ENCODE results near the gene C5orf58. TPM values are rescaled to one million over a fixed set of nuclear protein-coding genes. Genes with fewer than 3 reads are reported as not detected.

C5orf58 gene
- total and polyA plus RNA-seq, 2 donors: 0.70 TPM; not detected in 1

DNA sequence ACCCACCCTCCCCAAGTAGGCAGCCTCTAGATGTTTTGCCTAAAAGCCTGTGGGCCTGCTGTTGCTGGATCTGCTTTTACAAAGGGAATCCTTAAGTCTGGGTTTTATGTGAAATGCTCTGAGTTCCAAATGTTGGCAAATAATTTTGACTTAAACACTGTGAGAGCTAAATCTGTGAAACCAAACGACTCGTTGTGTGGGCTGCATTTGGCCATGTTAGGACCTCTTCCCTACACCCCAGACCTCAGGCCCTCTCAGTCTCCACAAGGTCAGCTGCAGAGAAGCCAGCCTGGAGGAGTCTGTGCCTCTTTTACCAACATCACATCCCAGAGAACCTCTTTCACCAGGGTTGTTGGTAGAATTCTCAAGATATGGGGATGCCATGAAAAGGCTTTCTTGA is 55.4 kb downstream of the C5orf58 start:
- Histone ChIP-seq H3K36me3 (ENCODE audit: insufficient read depth) (no peaks in the 10 kb centered on the region), H3K4me1 (ENCODE audit: insufficient read depth) (no peaks in the 10 kb centered on the region), H3K4me3 (ENCODE audit: low read depth, low read length) (no peak overlapping the region), H3K27ac (ENCODE audit: low read depth) (no peak overlapping the region)
- DNase-seq (ENCODE audit: extremely low spot score): no peak
- WGBS: 77% methylated on average over 2 of the region's 2 CpGs

DNA sequence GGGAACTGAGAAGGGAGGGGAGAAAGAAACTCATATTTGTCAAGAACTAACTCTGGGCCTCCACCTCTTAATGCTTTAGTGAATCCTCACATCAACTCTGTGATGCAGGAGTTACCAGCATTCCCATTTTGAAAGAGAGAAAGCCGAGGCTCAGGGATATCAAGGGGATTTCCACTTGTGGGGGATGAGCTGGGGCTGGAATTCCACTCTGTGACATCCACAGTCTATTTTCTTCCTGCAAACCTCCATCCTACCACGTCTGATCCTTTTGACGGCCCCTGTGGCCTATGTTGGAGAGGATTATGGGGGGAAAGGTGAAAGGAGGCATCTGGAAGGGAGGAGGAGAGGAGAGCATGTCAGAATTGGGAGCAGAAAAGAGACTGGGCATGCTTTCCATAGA is 55.8 kb downstream of the C5orf58 start:
- Histone ChIP-seq H3K27ac (ENCODE audit: low read depth) (no peak overlapping the region), H3K4me1 (ENCODE audit: insufficient read depth) (no peaks in the 10 kb centered on the region), H3K4me3 (ENCODE audit: low read depth, low read length) (no peak overlapping the region), H3K36me3 (ENCODE audit: insufficient read depth) (no peaks in the 10 kb centered on the region)
- DNase-seq (ENCODE audit: extremely low spot score): no peak
- WGBS: 74% methylated on average over 3 of the region's 3 CpGs

DNA sequence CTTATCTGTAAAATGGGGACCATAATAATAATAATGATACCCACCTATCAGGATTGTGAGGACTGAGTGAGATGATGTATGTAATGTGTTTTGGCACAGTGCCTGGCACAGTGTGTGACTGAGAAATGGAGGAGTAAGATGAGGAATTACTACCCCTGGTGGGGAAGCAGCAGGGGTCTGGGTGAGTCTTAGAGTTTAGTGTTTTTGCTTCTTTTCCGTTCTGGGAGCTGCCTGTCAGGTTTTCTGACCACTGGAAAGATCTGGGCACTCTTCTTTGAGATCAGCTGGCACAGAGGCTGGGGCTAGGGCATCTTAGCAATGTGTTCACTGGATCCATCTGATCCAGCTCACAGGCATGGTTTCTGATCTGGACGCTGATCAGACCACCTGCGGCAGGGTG is 56.3 kb downstream of the C5orf58 start:
- WGBS: 91% methylated on average over 3 of the region's 3 CpGs
- DNase-seq (ENCODE audit: extremely low spot score): no peak
- Histone ChIP-seq H3K36me3 (ENCODE audit: insufficient read depth) (no peaks in the 10 kb centered on the region), H3K4me3 (ENCODE audit: low read depth, low read length) (no peak overlapping the region), H3K27ac (ENCODE audit: low read depth) (no peak overlapping the region), H3K4me1 (ENCODE audit: insufficient read depth) (no peaks in the 10 kb centered on the region)

DNA sequence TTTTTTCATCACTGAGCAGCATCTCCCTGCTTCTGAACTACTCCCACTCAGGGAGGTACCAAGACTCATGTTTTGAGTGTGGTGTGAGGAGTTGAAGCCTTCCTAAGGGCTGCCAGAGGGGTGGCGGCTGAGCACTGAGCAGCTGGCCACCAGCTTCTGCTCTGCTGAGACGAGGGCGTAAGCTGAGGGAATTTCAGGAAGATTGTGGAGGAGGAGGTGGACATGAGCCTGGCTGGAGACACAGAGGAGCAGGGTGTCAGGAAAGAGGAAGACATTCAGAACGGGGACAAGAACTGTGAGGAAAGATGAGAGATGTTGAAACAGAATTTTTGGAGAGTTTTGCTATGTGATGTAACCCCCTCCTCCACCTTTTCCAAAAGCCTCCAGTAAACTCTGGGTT is 57.0 kb downstream of the C5orf58 start:
- Histone ChIP-seq H3K27ac (ENCODE audit: low read depth) (no peak overlapping the region), H3K36me3 (ENCODE audit: insufficient read depth) (no peaks in the 10 kb centered on the region), H3K4me1 (ENCODE audit: insufficient read depth) (no peaks in the 10 kb centered on the region), H3K4me3 (ENCODE audit: low read depth, low read length) (no peak overlapping the region)
- no peak for DNase-seq (ENCODE audit: extremely low spot score)
- 49% methylated on average over 4 of the region's 4 CpGs for WGBS

DNA sequence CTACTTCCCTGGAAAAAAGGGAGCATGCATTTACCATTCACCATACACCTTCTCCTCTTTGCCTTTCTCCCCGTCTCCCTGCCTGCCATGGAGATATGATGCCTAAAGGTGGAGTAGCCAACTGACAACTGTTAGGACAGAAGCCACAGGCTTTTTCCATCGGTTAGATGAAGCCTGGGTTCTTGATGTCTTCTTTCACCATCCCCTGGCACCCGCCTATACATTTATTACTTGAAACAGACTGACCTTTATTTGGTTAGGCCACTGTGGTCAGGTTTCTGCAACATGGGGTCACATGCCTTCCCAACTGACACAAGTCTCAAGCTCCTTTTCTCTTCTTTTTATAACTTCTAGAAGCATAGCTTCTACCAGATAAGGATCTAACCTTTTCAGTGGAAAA is 57.7 kb downstream of the C5orf58 start:
- Histone ChIP-seq H3K36me3 (ENCODE audit: insufficient read depth) (no peaks in the 10 kb centered on the region), H3K27ac (ENCODE audit: low read depth) (no peak overlapping the region), H3K4me1 (ENCODE audit: insufficient read depth) (no peaks in the 10 kb centered on the region), H3K4me3 (ENCODE audit: low read depth, low read length) (no peak overlapping the region)
- DNase-seq (ENCODE audit: extremely low spot score): no peak
- 88% methylated on average over 3 of the region's 3 CpGs for WGBS

DNA sequence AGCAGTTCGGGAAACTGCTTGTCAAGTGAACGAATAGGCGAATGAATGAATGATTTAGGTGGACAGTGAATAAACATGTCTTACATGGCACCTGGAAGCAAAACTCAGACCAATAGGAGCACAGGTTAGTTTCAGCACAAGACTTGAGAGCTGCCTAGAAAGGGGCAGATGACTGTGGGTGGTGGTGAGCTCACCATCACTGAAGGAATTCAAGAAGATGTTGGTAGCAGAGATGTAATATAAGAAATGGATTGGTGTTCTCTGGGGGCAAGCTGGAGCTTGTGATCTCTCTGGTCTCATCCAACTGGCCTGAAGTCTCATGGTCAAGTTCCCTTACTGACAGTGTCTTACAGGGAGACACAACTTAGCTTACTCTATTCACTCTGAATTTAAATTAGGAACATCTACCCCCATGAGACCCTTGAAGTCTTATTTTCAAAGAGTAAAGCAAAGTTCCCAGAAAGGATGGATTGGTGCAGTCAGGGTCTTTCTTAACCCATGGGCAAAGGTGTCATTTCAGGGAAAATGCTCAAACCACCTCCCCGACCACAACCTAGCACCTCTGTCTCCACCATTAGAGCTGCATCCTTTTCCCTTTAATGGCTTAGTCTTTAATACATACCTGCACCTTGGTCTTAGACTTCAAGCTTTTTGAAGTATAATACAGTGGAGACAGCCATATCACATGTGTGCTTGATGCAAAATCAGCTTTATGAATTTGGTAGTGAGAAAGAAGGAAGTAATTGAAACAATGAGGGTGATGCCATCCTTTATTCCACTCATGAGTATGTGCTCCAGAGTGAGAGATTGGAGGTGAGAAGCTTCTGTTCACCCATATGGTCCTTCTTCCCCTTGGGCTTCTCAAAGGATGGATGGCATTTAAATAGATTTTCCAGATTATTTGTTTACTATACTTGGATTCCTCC is 59.7 kb downstream of the C5orf58 start:
- no peaks in the 10 kb centered on the region for H3K4me1 ChIP-seq (ENCODE audit: insufficient read depth)
- H3K4me3 ChIP-seq (ENCODE audit: low read depth, low read length): no peak overlapping the region
- H3K36me3 ChIP-seq (ENCODE audit: insufficient read depth): no peaks in the 10 kb centered on the region
- 94% methylated on average over 4 of the region's 4 CpGs for WGBS
- DNase-seq (ENCODE audit: extremely low spot score): no peak
- no peak overlapping the region for H3K27ac ChIP-seq (ENCODE audit: low read depth)

DNA sequence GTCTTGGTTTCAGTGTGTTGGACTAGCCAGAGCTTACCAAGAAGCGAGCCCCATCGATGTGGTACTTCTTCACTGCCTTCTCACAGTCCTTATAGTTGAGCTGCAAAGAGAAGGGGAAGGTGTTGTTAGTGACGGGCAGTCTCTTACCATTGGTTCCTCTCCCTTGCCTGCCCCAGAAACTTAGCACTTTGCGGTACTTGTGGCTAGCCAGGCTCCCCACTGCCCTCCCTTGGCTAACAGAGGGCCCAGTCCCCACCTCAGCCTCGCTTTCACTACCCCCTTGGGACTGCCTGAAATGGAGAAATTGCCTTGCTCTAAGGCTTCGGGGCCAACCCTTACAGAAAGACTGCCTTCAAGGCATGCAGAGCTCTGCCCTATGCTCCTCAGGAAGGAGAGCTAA is 60.5 kb downstream of the C5orf58 start:
- Histone ChIP-seq H3K27ac (ENCODE audit: low read depth) (no peak overlapping the region), H3K36me3 (ENCODE audit: insufficient read depth) (no peaks in the 10 kb centered on the region), H3K4me3 (ENCODE audit: low read depth, low read length) (no peak overlapping the region), H3K4me1 (ENCODE audit: insufficient read depth) (no peaks in the 10 kb centered on the region)
- WGBS: 75% methylated on average over 6 of the region's 6 CpGs
- no peak for DNase-seq (ENCODE audit: extremely low spot score)

DNA sequence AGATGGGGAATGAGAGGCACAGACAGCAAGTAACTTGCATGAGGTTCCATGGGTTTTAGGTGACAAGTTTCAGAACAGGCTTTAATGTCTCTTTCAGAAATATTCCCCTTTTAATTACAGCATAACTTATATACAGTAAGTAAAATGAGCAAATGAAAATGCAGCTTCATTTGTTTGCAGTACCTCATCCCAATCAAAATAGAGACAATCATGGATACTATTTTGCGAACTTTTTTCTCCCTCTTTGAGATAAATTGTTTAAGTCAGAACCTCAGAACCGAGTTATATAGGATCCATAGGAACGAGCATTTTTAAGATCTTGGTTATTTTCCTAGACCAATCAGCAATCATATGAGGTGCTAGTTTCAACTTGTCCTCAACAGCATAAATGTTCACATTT is 61.3 kb downstream of the C5orf58 start:
- Histone ChIP-seq H3K4me1 (ENCODE audit: insufficient read depth) (no peaks in the 10 kb centered on the region), H3K36me3 (ENCODE audit: insufficient read depth) (no peaks in the 10 kb centered on the region), H3K4me3 (ENCODE audit: low read depth, low read length) (no peak overlapping the region), H3K27ac (ENCODE audit: low read depth) (no peak overlapping the region)
- no peak for DNase-seq (ENCODE audit: extremely low spot score)
- WGBS: 82% methylated on average over 3 of the region's 3 CpGs

DNA sequence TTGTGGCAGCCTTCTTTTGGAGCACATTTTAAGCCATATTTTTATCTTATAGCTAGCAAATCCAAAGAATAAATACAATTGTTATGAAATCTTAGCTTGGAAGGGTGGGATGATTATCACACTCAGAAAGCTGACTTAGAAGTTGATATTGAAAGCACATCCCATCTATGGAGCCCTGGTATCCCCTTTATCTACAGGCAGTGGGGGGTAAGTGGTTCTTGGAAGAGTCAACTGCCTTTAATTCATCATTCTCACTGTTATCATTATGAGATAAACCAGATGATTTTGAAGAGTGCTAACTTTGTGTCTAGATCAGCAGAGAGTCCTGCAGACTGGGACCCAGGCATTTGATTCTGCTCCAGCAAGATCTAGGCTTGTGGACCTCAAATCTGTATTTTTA is 61.8 kb downstream of the C5orf58 start:
- Histone ChIP-seq H3K4me3 (ENCODE audit: low read depth, low read length) (no peak overlapping the region), H3K4me1 (ENCODE audit: insufficient read depth) (no peaks in the 10 kb centered on the region), H3K36me3 (ENCODE audit: insufficient read depth) (no peaks in the 10 kb centered on the region), H3K27ac (ENCODE audit: low read depth) (no peak overlapping the region)
- DNase-seq (ENCODE audit: extremely low spot score): no peak

Other genes starting within 250 kb of the C5orf58 start
- not detected for gene FOXI1, start 127.1 kb upstream of the C5orf58 start, total RNA-seq
- gene FOXI1, start 127.1 kb upstream of the C5orf58 start, polyA plus RNA-seq: not detected
- 8.4 TPM for gene LCP2, start 64.8 kb downstream of the C5orf58 start, total RNA-seq
- gene LCP2, start 64.8 kb downstream of the C5orf58 start, polyA plus RNA-seq: 8.5 TPM
- gene KCNMB1, start 156.4 kb downstream of the C5orf58 start, total RNA-seq: 10.8 TPM
- 82.8 TPM for gene KCNMB1, start 156.4 kb downstream of the C5orf58 start, polyA plus RNA-seq

Measured in urinary bladder (tissue), 4 donors.